Fibroblast of skin of left biceps (primary cell): ENCODE data around the gene OR3A2.
"Not testable (repeated sequence)": the region's sequence is repeated elsewhere in the genome, so short reads cannot be mapped to it uniquely, and the experiment has no call there.

Experiments
- DNase-seq, 2 experiments: peaks; one replicate each; pipeline ENCODE4 v3.0.0-alpha.2; 2013; ENCODE audit warnings: low read depth in 2 of 2

OR3A2 gene

GRCh38 chr17:3293548-3293947 is 92.6 kb downstream of the OR3A2 start:
- not testable (repeated sequence) for DNase-seq

GRCh38 chr17:3282901-3283300 is 103.2 kb downstream of the OR3A2 start:
- DNase-seq = no peak

- no peak for DNase-seq
Measured at GRCh38 chr17:3276126-3276525, 110.0 kb downstream of the OR3A2 start.

- DNase-seq = no peak
Measured at GRCh38 chr17:3271072-3271848, 114.8 kb downstream of the OR3A2 start.

- DNase-seq = no peak
Measured at GRCh38 chr17:3260600-3260999, 125.5 kb downstream of the OR3A2 start.

- DNase-seq = no peak
Measured at GRCh38 chr17:3260163-3260562, 125.9 kb downstream of the OR3A2 start.

GRCh38 chr17:3256575-3256974 is 129.5 kb downstream of the OR3A2 start:
- no peak for DNase-seq

GRCh38 chr17:3249013-3249412 is 137.1 kb downstream of the OR3A2 start:
- DNase-seq = not testable (repeated sequence)

- not testable (repeated sequence) for DNase-seq
Measured at GRCh38 chr17:3244841-3245240, 141.3 kb downstream of the OR3A2 start.

- DNase-seq = not testable (repeated sequence)
Measured at GRCh38 chr17:3241044-3241443, 145.1 kb downstream of the OR3A2 start.

GRCh38 chr17:3238685-3239084 is 147.4 kb downstream of the OR3A2 start:
- not testable (repeated sequence) for DNase-seq

GRCh38 chr17:3232300-3232699 is 153.8 kb downstream of the OR3A2 start:
- DNase-seq = not testable (repeated sequence)
